GM12878 (cell line): Measurements from ENCODE around the gene KCTD17. TPM values are rescaled to one million over a fixed set of nuclear protein-coding genes. Genes with fewer than 3 reads are reported as not detected.

Experiments
- BHLHE40 ChIP-seq, 2 experiments: fragments of 450-650 bp in 1 of 2; IDR thresholded peaks; 2 replicates each; pipeline ENCODE4 v1.6.1; 2011 to 2017; ENCODE audit warnings: low read depth in 2 of 2, borderline replicate concordance in 1 of 2, improper control_type of control experiment in 1 of 2, low read length in 1 of 2, mild to moderate bottlenecking in 1 of 2
- BRCA1 ChIP-seq: IDR thresholded peaks from 2 replicates; pipeline ENCODE4 v1.6.1; 2011; ENCODE audit warnings: low read depth, low read length, improper control_type of control experiment
- CTCF ChIP-seq, 3 experiments: IDR thresholded peaks in 2 of 3; conservative IDR thresholded peaks in 1 of 3; 2 replicates each; pipeline ENCODE4 v1.5.1; 2011; ENCODE audit warnings: low read depth in 3 of 3, low read length in 3 of 3, mild to moderate bottlenecking in 3 of 3, control low read depth in 2 of 3, moderate library complexity in 2 of 3, inconsistent platforms in 1 of 3, mixed read lengths in 1 of 3; ENCODE audit not compliant: control insufficient read depth in 2 of 3, insufficient read depth in 1 of 3; ENCODE audit errors: extremely low read depth in 1 of 3
- FOXK2 ChIP-seq: fragments of 450-650 bp; IDR thresholded peaks from 2 replicates; pipeline ENCODE4 v1.6.1; 2017; ENCODE audit warnings: mild to moderate bottlenecking, moderate library complexity
- HCFC1 ChIP-seq: fragments of 150-350 bp; IDR thresholded peaks from 2 replicates; pipeline ENCODE4 v1.6.1; 2014; ENCODE audit warnings: low read length
- IKZF1 ChIP-seq: fragments of 450-650 bp; conservative IDR thresholded peaks from 2 replicates; pipeline ENCODE4 v1.6.1; 2017; ENCODE audit warnings: antibody characterized with exemption, mild to moderate bottlenecking
- IRF4 ChIP-seq: IDR thresholded peaks from 2 replicates; pipeline ENCODE4 v1.6.1; 2011; ENCODE audit warnings: low read depth, low read length
- NFYA ChIP-seq: IDR thresholded peaks from 2 replicates; pipeline ENCODE4 v1.6.1; 2011; ENCODE audit warnings: low read depth, mild to moderate bottlenecking, low read length, improper control_type of control experiment, borderline replicate concordance
- NR2C1 ChIP-seq: fragments of 450-650 bp; IDR thresholded peaks from 2 replicates; pipeline ENCODE4 v1.6.1; 2017; ENCODE audit warnings: antibody characterized with exemption, mild to moderate bottlenecking, moderate library complexity
- NR2C2 ChIP-seq: IDR thresholded peaks from 2 replicates; pipeline ENCODE4 v1.6.1; 2011; ENCODE audit warnings: borderline replicate concordance, low read depth; ENCODE audit not compliant: control insufficient read depth, insufficient read length
- NRF1 ChIP-seq: conservative IDR thresholded peaks from 2 replicates; pipeline ENCODE4 v1.6.1; 2011; ENCODE audit warnings: mild to moderate bottlenecking, low read depth, low read length, improper control_type of control experiment
- RFX5 ChIP-seq: IDR thresholded peaks from 2 replicates; pipeline ENCODE4 v1.6.1; 2011; ENCODE audit warnings: low read depth, low read length, improper control_type of control experiment
- RUNX3 ChIP-seq: IDR thresholded peaks from 2 replicates; pipeline ENCODE4 v1.6.1; 2012; ENCODE audit warnings: low read length, inconsistent platforms
- SKIL ChIP-seq: fragments of 450-650 bp; IDR thresholded peaks from 2 replicates; pipeline ENCODE4 v1.6.1; 2017; ENCODE audit warnings: mild to moderate bottlenecking, low read depth, inconsistent platforms; ENCODE audit not compliant: poor library complexity, severe bottlenecking
- SRF ChIP-seq, 2 experiments: IDR thresholded peaks; 2 replicates each; pipeline ENCODE4 v1.6.1; 2011; ENCODE audit warnings: low read depth in 2 of 2, low read length in 2 of 2, mild to moderate bottlenecking in 1 of 2, moderate library complexity in 1 of 2
- TCF7 ChIP-seq: IDR thresholded peaks from 2 replicates; pipeline ENCODE4 v1.6.1; 2014; ENCODE audit warnings: antibody characterized with exemption, borderline replicate concordance
- YBX1 ChIP-seq: fragments of 450-650 bp; IDR thresholded peaks from 2 replicates; pipeline ENCODE4 v1.6.1; 2016; ENCODE audit warnings: antibody characterized with exemption
- ZNF622 ChIP-seq: fragments of 450-650 bp; IDR thresholded peaks from 2 replicates; pipeline ENCODE4 v1.6.1; 2017; ENCODE audit warnings: mild to moderate bottlenecking, inconsistent platforms
- ZNF687 ChIP-seq: fragments of 450-650 bp; IDR thresholded peaks from 2 replicates; pipeline ENCODE4 v1.6.1; 2017; ENCODE audit warnings: mild to moderate bottlenecking, moderate library complexity
- ZSCAN29 ChIP-seq: fragments of 450-650 bp; IDR thresholded peaks from 2 replicates; pipeline ENCODE4 v1.6.1; 2017; ENCODE audit warnings: mild to moderate bottlenecking, moderate library complexity
- polyA plus RNA-seq, 11 experiments: library from polyadenylated mRNA; depleted of rRNA in 4 of 11; unstranded in 6 of 11; stranded (reverse) in 5 of 11; fragments of >200 nt; fragmentation: Nextera tagmentation in 4 of 11; fragmentation: Illumina TruSeq in 1 of 11; extraction: Ambion mirVana in 4 of 11; extraction: Trizol in 1 of 11; gene quantifications; 1 replicate in 1 of 11; 2 replicates in 10 of 11; pipeline versions ENCODE4 v1.2.1 to v1.2.3, GENCODE V29; 2011 to 2016; ENCODE audit warnings: inconsistent platforms in 2 of 11, missing spikeins in 2 of 11, low read depth in 1 of 11
- total RNA-seq, 4 experiments: library from RNA; depleted of rRNA in 3 of 4; stranded (reverse); fragments of >200 nt in 3 of 4; fragmentation: Illumina TruSeq in 1 of 4; extraction: Trizol in 1 of 4; gene quantifications; 2 replicates each; pipeline versions ENCODE4 v1.2.1 to v1.2.3, GENCODE V29; 2013 to 2021

Gene KCTD17
- total and polyA plus RNA-seq, 10 of the 15 experiments (the other 5 are each of a cell fraction or from before 2014, with no cell fraction given) = 0.16 to 18.4 (median 10.1) TPM; not detected in 1

- TF ChIP-seq BHLHE40 (IDR thresholded peaks at IDR 0.05; ENCODE audit: borderline replicate concordance in 1 of 2, low read depth in 2 of 2, low read length in 1 of 2) (0 out of 4 replicates have a peak, but pooled peaks of 1 of the 2 experiments have one; percentile 44), NR2C1 (no peak), BRCA1 (no peak), RUNX3 (no peak; the same call in 1 of the 2 replicates), NFYA (no peak), ZNF622 (no peak), TCF7 (no peak), HCFC1 (no peak), IKZF1 (peak; percentile 29; the same call in 1 of the 2 replicates), ZSCAN29 (no peak), NR2C2 (no peak), NRF1 (no peak), SRF (IDR thresholded peaks at IDR 0.05; ENCODE audit: low read depth in 2 of 2, low read length in 2 of 2) (no peak), RFX5 (no peak), ZNF687 (no peak), FOXK2 (no peak), SKIL (no peak), YBX1 (no peak), IRF4 (no peak), CTCF (IDR thresholded peaks at IDR 0.05 in 2 of 3, conservative IDR thresholded peaks at IDR 0.05 in 1 of 3; ENCODE audit: control insufficient read depth in 2 of 3, extremely low read depth in 1 of 3, insufficient read depth in 1 of 3, low read depth in 3 of 3, low read length in 3 of 3) (peak; percentile 96 to 99 (median 98))
Measured at GRCh38 chr22:37077802-37078448, 26.4 kb downstream of the KCTD17 start (continued).
